Measurements from ENCODE around the gene HOXB6.

The HOXB6 gene

GRCh38 chr17:48571024-48571818 is 33.6 kb downstream of the HOXB6 start:
- no peak for DNase-seq (ENCODE audit: low read depth)
- H3K4me3 ChIP-seq (ENCODE audit: control insufficient read depth, low read depth, low read length), result no peak overlapping the region
- no peak for TF ChIP-seq CTCF (IDR thresholded peaks at IDR 0.05; ENCODE audit: control insufficient read depth, insufficient read depth, low read depth, low read length, missing control alignments)

GRCh38 chr17:48570325-48571023 is 34.3 kb downstream of the HOXB6 start:
- DNase-seq (ENCODE audit: low read depth), result no peak
- H3K4me3 ChIP-seq (ENCODE audit: control insufficient read depth, low read depth, low read length), result no peak overlapping the region
- no peak for TF ChIP-seq CTCF (IDR thresholded peaks at IDR 0.05; ENCODE audit: control insufficient read depth, insufficient read depth, low read depth, low read length, missing control alignments)

GRCh38 chr17:48569674-48570324 is 35.0 kb downstream of the HOXB6 start:
- DNase-seq (ENCODE audit: low read depth), result no peak
- no peak for TF ChIP-seq CTCF (IDR thresholded peaks at IDR 0.05; ENCODE audit: control insufficient read depth, insufficient read depth, low read depth, low read length, missing control alignments)
- no peak overlapping the region for H3K4me3 ChIP-seq (ENCODE audit: control insufficient read depth, low read depth, low read length)

- TF ChIP-seq CTCF (IDR thresholded peaks at IDR 0.05; ENCODE audit: control insufficient read depth, insufficient read depth, low read depth, low read length, missing control alignments), result no peak
- H3K4me3 ChIP-seq (ENCODE audit: control insufficient read depth, low read depth, low read length), result no peak overlapping the region
- DNase-seq (ENCODE audit: low read depth), result no peak
Observed at GRCh38 chr17:48569240-48569582, 35.6 kb downstream of the HOXB6 start.

- no peak overlapping the region for H3K4me3 ChIP-seq (ENCODE audit: control insufficient read depth, low read depth, low read length)
- DNase-seq (ENCODE audit: low read depth), result no peak
Observed at GRCh38 chr17:48568499-48569239, 36.1 kb downstream of the HOXB6 start.

More at GRCh38 chr17:48568499-48569239, 36.1 kb downstream of the HOXB6 start:
- no peak for TF ChIP-seq CTCF (IDR thresholded peaks at IDR 0.05; ENCODE audit: control insufficient read depth, insufficient read depth, low read depth, low read length, missing control alignments)

Measured in AG09309 (cell line).